Daoy (cell line): ENCODE measurements around the gene LRRC74B. TPM values are rescaled to one million over a fixed set of nuclear protein-coding genes. Genes with fewer than 3 reads are reported as not detected.
A peak's percentile ranks its signal among the peaks of the same experiment; 100 is the strongest.
"Not testable (repeated sequence)": the region's sequence is repeated elsewhere in the genome, so short reads cannot be mapped to it uniquely, and the experiment has no call there.

Source experiments
- DNase-seq: peaks from one replicate; pipeline ENCODE4 v3.0.0-alpha.2; 2015; ENCODE audit warnings: low read depth
- total RNA-seq: library from RNA; depleted of rRNA; stranded (reverse); fragments of >200 nt; shearing (Covaris generic); gene quantifications from 2 replicates; pipeline ENCODE4 v1.2.3, GENCODE V29; 2014

Gene LRRC74B
- total RNA-seq, 1 experiment from 2014 or later = not detected

GRCh38 chr22:21076912-21077625 is 31.3 kb downstream of the LRRC74B start:
- DNase-seq = no peak

GRCh38 chr22:21077884-21078508 is 32.2 kb downstream of the LRRC74B start:
- no peak for DNase-seq

- no peak for DNase-seq
Observed at GRCh38 chr22:21078916-21079315, 33.2 kb downstream of the LRRC74B start.

GRCh38 chr22:21079493-21079892 is 33.7 kb downstream of the LRRC74B start:
- DNase-seq = no peak

- no peak for DNase-seq
Observed at GRCh38 chr22:21080435-21081137, 34.8 kb downstream of the LRRC74B start.

GRCh38 chr22:21082248-21082647 is 36.5 kb downstream of the LRRC74B start:
- peak; percentile 38 for DNase-seq

GRCh38 chr22:21087119-21087518 is 41.4 kb downstream of the LRRC74B start:
- no peak for DNase-seq

GRCh38 chr22:21087926-21088325 is 42.2 kb downstream of the LRRC74B start:
- DNase-seq = not testable (repeated sequence)

GRCh38 chr22:21091220-21091619 is 45.5 kb downstream of the LRRC74B start:
- DNase-seq = not testable (repeated sequence)

- no peak for DNase-seq
Observed at GRCh38 chr22:21092797-21093554, 47.2 kb downstream of the LRRC74B start.

GRCh38 chr22:21093555-21094137 is 47.9 kb downstream of the LRRC74B start:
- DNase-seq = not testable (repeated sequence)

- no peak for DNase-seq
Observed at GRCh38 chr22:21094911-21095772, 49.4 kb downstream of the LRRC74B start.

- no peak for DNase-seq
Observed at GRCh38 chr22:21095773-21096107, 50.0 kb downstream of the LRRC74B start.

- DNase-seq = not testable (repeated sequence)
Observed at GRCh38 chr22:21096878-21097277, 51.1 kb downstream of the LRRC74B start.

- no peak for DNase-seq
Observed at GRCh38 chr22:21098099-21098671, 52.4 kb downstream of the LRRC74B start.

GRCh38 chr22:21099578-21099977 is 53.8 kb downstream of the LRRC74B start:
- no peak for DNase-seq

GRCh38 chr22:21100149-21101032 is 54.6 kb downstream of the LRRC74B start:
- DNase-seq = no peak

GRCh38 chr22:21101877-21102638 is 56.3 kb downstream of the LRRC74B start:
- DNase-seq = no peak
